ENCODE measurements around the gene PNPLA8.

- TF ChIP-seq CTCF (conservative IDR thresholded peaks at IDR 0.05; ENCODE audit: low read length) (no peak), EZH2phosphoT487 (IDR thresholded peaks at IDR 0.05; ENCODE audit: borderline replicate concordance, low read depth, low read length) (no peak)
Observed at GRCh38 chr7:108449521-108449920, 76.4 kb downstream of the PNPLA8 start.
